Lung microvascular endothelial cell (primary cell): ENCODE measurements around the gene CAMSAP1. TPM values are rescaled to one million over a fixed set of nuclear protein-coding genes. Genes with fewer than 3 reads are reported as not detected.

Experiments used
- DNase-seq, 2 donors: peaks; one replicate each; pipeline versions ENCODE4 v3.0.0 to v3.0.0-alpha.2; 2010; ENCODE audit warnings: low read depth in 2 of 2
- total RNA-seq: library from RNA; depleted of rRNA; stranded (reverse); fragments of >200 nt; gene quantifications from 2 replicates; pipeline ENCODE4 v1.2.1, GENCODE V29; 2014

Gene CAMSAP1
- total RNA-seq, 1 donor from 2014 or later = 12.9 TPM

DNA sequence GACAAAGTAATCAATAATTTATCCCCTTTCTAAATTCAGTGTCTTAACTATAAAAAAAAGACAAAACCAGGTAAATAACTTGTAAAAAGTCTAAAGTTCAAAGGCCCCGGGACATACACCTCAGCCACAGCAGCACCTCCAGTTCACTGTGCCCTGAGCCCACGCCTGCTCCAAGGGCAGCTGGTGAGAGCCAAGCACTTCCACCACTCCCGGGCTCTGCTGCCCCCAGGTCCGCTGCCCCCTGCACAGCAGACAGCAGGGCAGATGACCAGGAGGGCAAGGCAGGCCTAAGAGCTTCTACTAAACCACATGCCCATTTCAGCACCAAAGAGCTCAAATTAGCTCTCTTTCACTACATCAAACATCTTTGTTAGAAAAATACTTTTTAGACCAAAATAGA, 91.9 kb downstream of the CAMSAP1 start:
- no peak for DNase-seq

DNA sequence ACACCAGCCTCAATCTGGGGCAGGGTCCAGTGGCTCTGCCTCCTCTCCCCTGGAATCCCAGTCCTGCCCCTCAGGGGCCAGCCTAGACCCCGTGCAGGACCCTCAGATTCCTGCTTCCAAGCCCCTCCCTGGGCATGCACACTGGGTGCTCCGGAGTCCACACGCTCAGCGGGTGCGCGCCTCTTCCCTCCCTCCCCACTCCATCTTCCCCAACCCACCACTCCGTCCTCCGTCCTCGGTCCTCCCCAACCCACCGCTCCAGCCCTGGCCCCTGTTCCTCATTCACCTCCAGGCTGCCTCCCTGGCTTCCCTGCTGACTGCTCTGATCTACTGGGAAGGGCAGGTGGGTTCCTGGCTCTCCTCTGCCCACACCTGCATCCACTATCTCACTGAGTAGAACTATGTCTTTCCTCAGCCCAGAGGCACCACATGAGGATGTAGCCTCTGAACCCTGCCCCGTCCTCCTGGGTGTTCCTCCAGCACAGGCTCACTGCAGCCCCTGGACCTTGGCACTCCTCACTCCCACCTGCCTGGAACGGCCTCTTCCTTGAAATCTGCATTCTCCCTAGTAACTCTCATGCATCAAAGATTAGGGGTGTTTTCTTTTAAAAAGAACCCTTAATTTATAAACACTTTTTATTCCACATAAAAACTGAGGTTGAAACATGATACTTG, 92.8 kb downstream of the CAMSAP1 start:
- DNase-seq = no peak

DNA sequence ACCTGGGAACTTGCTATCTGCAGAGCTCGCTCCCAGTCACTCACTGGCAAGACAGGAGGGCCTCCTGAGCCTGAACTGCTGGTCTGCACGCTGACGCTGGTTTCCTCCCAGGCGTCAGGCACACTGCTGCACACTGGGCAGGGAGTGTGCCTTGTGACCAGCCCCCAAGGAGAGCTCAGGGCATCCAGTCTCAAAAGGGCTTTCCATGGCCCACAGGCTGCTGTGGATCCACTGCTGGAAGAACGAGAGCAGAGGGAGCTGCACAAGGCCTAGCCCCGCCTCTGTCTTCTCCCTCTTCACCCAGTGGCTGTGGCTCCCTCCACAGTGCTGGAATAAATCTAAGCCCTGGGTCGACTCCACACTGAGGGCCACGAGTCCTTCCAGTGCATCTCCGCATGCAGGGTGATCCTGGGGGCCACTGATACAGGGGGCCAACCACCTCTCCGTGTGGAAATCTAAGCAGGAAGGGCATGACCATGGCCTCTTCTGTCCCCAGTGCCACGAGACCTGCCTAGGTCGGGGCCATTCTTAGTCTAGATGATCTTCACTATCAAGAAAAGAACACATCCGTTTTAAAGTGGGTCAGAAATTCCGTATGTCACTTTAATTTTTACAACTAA, 93.6 kb downstream of the CAMSAP1 start:
- no peak for DNase-seq

DNA sequence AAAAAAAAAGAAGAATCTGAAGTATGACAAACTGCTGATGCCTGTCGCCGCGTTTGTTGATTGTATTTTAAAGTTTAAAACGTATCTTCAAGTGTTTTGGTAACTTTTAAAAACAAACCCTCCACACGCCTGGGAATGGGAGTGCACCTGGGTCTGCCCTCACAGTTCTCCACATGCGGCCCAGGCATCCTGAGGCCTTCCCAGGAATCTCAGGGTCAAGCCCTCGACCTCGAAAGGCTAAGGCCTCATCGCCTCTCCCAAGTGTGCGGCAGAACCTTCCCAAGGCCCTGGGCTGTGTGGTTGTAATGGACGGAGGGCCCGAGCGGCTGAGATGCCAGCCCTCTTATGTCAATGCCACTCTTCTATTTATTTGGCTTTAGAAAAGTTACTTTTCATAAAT, 94.4 kb downstream of the CAMSAP1 start:
- DNase-seq = no peak

- DNase-seq = no peak
Observed at GRCh38 chr9:135811801-135812200, 95.5 kb downstream of the CAMSAP1 start.

DNA sequence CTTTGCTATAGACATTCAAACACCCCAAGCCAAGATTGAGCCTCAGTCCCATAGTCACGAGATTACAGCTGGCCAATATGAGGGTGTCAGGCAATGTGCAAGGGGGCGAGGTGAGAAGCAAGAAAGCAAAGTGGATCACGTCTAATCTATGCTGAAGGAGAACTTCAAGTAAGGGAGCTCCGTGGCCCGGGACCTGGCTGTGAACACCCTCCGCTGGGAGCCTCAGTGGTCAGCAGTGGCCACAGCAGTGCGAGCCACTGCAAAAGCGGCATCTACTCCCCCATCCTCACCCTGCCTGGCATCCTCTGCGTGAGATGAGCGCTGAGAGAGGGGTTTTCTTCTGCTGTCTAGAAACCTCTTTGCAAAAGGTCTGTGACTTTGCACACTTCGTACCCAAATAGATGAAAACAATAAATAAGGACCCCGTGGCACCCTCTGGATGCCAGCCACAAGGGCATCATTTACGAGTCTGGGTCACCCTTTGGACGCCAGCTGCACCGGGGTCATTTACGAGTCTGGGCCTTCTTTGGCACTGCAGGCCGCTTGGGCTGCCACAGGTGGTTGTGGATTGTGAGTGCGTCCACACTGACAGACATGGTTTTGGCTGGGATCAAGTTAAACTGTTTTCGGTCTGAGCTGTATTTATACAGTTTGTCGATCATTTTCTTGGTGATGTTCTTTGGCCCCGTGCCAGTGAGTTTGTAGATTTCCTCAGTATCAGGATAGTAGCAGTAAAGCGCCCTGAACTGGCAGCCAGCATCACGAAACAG, 96.4 kb downstream of the CAMSAP1 start:
- no peak for DNase-seq

GRCh38 chr9:135809166-135809565, 98.2 kb downstream of the CAMSAP1 start:
- no peak for DNase-seq

DNA sequence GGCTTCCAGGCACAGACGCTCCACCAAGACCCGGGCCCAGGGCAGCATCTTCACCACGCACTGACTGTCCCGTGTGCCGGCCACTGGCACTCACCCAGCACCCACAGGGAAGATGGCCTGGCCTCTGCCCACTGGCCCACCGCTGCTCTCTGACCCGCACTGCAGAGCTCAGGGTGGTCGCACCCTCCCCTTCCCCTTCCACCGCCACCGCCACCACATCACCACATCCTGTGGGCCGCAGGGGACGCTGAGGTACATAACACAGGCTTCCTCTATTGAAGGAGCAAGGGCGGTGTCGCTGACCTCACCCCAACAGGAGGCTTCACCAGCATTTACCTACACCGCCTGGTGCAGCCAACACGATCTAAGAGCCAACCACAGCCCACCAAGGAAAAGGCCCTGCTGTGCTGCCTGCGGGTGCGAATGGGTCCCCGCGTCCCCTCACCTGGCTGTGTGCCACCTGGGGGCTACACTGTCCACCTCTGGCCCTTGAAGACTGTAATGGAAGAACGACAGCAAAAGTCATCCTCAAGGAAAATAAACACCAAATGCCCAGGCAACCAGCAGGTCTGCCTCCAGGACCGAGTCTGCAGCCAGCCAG, 101.8 kb downstream of the CAMSAP1 start:
- no peak for DNase-seq

- DNase-seq = no peak
Observed at GRCh38 chr9:135804581-135805421, 102.5 kb downstream of the CAMSAP1 start.

- no peak for DNase-seq
Observed at GRCh38 chr9:135803441-135803840, 103.9 kb downstream of the CAMSAP1 start.

DNA sequence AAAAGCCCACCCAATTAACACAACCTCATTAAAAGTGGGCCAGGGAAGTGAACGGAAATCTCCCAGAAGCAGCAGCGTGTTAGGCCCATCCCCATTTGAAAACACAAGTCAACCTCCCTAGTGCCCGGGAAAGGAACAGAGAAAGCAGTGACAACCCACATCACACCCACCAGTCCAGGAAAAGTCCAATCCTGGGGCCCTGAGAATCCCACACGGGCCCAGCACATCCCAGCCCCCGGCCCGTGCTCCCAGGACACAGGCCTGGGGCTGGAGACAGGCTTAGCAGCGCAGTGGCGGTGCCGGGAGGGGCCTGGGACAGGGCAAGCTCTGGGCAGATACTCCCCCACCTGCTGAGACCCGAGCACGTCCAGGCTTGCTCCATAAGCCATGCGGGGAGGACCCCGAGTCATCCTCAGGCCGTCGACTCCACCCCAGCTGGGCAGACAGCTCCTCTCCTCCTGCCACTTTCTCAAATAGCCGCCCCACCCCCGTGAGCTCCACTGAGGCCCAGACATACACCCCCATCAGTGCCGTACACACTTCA, 104.4 kb downstream of the CAMSAP1 start:
- DNase-seq = no peak

GRCh38 chr9:135801070-135801469, 106.3 kb downstream of the CAMSAP1 start:
- no peak for DNase-seq

GRCh38 chr9:135799261-135799660, 108.1 kb downstream of the CAMSAP1 start:
- no peak for DNase-seq

- DNase-seq = no peak
Observed at GRCh38 chr9:135798263-135798585, 109.1 kb downstream of the CAMSAP1 start.

GRCh38 chr9:135797507-135798262, 109.7 kb downstream of the CAMSAP1 start:
- peak; percentile 47 to 58 for DNase-seq

DNA sequence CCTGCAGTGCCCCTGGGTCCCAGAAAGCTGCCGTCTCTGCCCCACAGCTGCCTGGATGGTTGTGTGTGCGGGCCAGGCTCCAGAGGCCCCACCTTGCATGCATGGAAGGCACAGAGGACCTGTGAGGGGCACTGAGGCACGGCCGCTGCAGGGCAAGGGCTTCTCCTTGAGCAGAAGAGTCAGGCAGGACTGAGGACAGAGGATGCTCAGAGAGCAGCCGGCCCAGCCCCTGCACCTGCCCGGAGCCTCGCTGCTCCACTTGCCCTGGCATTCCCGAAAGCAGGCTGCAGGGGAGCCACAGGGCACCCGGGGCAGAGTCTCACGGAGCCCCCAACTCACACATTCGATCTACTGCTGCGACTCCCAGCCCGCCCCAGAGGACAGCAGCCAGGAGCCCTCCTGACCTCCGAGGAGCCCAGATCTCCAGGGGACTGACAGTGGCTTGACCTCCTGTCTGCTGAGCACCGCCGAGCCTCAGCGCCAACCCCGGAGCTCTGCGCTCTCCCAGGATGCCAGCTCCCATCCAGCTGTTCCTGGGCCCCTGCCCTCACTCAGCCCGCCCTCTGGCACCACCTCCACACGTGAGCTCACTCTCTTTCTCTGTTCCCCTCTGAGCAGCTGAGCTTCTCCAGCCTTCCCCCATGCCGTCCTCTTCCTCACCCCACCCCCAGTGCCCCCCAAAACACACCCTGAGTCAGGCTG, 110.4 kb downstream of the CAMSAP1 start:
- DNase-seq = no peak

- DNase-seq = no peak
Observed at GRCh38 chr9:135795391-135795790, 112.0 kb downstream of the CAMSAP1 start.

DNA sequence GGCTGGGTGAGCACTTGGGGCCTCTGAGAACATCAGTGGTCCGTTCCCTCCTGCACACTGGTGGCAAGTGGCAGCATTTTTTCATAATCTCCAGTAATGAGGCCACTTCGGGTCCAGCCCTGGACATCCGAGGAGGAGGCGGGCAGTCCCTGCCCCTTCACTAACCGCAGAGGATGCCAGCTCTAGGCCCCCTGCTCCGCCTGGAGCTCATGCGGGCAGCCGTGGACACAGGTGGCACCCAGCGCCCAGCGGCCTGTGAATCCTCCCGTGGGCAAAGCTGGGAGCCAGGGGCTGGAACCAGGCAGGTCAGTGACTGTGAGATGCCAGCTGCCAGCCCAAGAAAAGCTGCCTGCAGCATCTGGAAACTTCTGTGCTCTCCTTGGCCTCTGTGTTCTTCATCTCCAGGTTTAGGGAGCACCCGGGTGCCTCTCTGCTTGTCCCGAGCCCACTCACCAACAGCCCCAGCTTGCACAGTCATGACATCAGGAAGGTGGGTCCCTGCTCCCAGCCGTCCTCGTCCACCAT, 112.9 kb downstream of the CAMSAP1 start:
- no peak for DNase-seq

DNA sequence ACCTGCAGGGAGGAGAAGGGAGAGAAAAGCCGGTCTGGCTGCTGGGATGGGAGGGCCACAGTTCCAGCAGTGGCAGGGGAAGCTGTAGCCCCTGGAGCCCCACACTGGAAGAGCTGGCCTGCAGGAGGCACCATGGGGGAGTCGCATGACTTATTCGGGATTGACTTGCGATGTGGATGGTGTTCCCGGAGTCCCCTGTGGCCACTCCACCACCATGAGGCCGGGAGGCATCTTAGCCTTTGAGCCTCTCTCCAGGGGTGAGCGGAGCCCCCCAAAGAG, 113.3 kb downstream of the CAMSAP1 start:
- DNase-seq = no peak
